ENCODE measurements around the gene HAPSTR1.

The HAPSTR1 gene

DNA sequence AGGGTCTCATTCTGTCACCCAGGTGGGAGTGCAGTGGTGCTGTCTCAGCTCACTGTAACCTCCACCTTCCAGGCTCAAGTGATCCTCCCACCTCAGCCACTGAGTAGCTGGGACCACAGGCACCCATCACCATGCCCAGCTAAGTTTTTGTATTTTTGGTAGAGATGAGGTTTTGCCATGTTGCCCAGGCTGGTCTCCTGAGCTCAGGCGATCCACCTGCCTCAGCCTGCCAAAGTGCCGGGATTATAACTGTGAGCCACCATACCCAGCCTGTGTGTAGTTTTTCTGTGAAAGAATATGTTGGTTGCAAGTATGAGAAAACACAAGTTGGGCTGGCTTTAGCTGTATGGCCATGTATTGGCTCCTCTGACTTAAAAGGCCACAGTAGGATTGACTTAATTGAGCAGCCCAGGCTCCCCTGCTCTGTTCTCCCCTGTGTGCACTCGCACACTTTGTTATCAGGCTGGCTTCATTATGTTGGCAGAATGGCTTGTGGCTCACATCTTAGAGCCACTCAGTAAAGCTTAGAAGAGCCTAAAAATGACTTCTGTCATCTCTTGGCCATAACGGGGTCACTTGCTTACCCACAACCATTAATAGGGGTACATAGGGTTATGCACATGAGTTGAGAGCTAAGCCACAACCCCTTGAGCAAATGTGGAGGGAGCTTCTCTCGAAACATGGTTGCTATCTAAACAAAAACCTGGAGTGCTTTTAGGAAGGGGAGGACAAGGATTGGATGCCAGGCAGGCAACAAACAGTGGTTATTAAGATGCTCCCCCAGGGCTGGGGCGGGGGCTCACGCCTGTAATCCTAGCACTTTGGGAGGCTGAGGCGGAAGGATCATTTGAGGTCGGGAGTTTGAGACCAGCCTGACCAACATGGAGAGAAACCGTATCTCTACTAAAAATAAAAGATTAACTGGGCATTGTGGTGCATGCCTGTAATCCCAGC, 6.1 kb downstream of the HAPSTR1 start:
- no peak for DNase-seq

GRCh38 chr16:9098377-9099090, 7.1 kb downstream of the HAPSTR1 start:
- DNase-seq: no peak

DNA sequence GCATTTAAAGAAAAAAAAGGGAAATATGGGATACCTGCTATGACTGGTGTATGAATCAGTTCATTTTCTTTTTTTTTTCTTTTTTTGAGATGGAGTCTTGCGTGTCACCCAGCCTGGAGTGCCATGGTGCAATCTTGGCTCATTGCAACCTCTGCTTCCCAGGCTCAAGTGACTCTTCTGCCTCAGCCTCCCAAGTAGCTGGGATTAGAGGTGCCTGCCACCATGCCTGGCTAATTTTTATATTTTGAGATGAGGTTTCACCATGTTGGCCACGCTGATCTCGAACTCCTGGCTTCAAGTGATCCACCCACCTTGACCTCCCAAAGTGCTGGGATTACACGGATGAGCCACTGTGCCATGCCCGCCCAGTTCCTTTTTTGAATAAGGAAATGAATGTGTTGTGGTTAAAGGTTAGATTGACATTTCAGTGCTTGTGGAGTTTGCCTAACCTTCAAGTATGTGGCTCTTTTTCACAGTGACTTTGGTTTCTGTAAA, 7.7 kb downstream of the HAPSTR1 start:
- no peak for DNase-seq

- DNase-seq: no peak
Measured at GRCh38 chr16:9102379-9102778, 10.9 kb downstream of the HAPSTR1 start.

GRCh38 chr16:9102943-9103342, 11.5 kb downstream of the HAPSTR1 start:
- no peak for DNase-seq

DNA sequence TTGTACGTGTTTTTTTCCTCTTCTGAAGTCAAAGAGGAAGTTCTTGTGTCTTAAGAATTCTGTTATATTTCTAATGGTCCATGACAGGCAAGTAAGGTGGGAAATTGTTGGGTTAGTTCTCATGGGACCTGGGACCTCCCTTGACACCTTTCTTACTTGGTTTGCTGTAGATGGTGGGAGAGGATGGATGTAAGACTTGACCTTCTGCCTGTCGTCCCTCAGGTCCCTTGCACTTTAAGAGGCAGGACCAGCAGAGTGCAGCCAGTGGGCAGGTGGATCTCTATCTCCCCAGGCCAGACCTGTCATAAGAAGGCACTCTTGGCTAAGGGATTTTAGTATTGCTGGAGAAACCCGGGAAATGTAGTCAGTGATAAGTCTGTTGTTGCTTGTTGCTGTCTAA, 12.1 kb downstream of the HAPSTR1 start:
- DNase-seq: no peak

DNA sequence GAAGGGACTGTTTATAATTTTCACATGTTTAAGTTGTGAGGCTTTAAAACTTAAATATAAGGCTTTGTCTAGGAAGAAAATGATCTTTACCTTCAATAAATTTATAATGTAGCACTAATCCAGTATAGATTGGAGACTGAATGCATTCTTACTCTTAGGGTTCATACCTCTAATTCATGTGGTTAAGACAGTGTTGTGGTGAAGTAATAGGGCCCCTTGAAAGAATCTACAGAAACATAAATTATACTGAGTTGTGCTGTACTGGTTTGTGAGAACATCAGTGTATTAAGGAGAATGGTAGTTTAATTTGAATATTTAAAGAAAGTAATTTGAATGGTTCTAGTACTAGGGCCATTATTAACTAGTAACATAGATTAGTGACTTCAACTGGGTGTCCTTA, 13.7 kb downstream of the HAPSTR1 start:
- no peak for DNase-seq

GRCh38 chr16:9107025-9107970, 15.9 kb downstream of the HAPSTR1 start:
- DNase-seq: no peak

DNA sequence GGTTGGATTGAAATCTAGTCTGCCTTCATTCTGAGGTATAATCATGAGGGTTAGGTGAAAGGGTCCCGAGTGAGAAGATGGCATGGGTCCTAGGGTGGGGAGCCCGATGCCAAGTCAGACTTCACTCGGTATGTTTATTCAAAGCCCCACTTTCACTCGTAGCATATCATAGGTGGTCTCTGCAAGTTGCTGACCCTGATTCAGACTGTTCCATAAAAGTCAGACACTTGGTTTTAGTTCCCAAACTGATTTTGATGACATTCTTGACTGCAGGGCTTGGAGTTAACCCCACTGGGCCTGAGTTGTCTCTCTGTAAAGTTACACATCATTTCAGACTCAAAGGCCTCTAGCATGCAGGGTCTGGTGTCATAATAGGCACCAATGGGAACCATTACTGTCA, 17.8 kb downstream of the HAPSTR1 start:
- DNase-seq: no peak

DNA sequence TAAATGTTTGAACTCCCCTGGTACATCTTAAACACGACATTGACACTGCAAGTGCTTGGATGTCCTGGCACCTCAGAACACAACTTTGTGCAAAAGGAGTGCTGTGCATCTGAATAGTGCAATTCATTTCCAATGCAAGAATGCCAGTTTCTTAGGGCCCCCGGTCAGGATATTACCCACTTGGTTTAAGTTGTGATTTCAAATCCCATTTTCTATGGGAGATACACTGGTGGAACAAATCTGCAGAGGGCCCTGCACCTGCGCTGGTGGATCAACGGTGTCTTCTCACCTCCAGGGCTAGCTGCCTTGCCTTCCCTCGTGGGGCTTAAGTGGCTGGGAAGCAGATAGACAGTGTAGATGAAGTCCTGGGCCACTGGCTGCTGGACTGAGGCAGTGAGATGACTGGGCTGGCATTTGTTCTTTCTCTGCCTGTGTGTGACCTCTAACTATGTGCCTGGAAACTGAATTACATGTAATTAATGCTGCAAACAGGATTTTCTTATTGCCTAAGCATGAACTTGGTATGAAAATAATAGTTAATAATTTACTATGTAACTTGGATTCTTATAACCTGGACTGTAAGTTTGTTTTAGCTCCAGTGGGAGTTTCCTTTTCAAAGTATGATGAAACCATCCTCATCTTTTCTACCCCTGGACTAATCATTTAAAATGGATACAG, 20.9 kb downstream of the HAPSTR1 start:
- DNase-seq: no peak

DNA sequence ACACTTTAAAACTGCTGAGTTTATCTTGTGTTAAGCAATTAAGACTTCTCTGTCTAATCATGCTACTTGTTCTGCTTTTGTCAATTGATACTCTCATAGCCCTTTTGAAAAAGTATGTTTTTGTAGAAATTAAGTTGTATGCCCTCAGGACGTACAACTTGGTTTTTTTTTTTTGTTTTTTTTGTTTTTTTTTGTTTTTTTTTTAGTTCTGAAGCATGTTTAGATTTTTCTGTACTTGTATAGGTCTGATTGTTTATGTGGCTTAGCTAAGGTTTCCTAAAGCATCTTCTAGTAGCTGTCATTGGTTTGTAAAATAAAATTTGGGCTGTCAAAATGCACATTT, 21.4 kb downstream of the HAPSTR1 start:
- no peak for DNase-seq

GRCh38 chr16:9113707-9114106, 22.3 kb downstream of the HAPSTR1 start:
- DNase-seq: no peak

GRCh38 chr16:9114112-9114511, 22.7 kb downstream of the HAPSTR1 start:
- DNase-seq: no peak

DNA sequence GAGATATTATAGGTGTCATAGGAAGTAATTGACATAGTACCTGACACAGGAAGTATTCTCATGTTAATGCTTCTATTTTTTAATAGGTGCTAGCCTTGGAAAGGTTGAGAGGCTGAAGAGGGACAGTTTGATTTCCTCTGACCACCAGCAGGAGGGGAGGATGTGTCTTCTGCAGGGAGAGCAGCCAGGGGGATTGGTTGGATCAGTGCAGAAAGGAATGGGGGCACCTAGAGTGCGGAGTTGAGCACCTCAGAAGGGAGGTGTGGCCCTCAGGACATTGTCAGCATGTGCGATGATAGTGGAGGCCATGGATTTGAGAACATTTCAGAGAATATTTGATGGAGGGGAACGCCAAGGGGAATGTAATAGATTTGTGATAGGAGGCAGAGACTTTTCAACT, 23.4 kb downstream of the HAPSTR1 start:
- no peak for DNase-seq

GRCh38 chr16:9115277-9115676, 23.8 kb downstream of the HAPSTR1 start:
- no peak for DNase-seq

DNA sequence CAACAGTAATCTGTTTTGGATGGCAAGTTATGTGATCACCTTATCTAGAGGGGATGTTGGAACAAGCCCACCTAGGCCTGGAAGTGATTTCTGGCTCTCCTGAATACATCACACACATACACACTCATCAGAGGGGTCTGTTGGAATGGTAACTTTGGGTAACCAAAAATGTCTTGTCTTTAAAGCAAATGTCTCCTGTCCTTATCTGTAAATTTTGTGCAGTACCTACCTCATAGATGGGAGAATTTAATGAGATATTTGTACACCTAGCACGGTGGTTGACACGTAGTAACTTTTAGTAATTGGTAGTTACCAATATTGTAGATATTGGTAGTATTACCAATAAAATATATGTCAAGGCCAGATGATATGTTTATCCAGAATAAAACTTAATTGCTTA, 24.7 kb downstream of the HAPSTR1 start:
- no peak for DNase-seq

DNA sequence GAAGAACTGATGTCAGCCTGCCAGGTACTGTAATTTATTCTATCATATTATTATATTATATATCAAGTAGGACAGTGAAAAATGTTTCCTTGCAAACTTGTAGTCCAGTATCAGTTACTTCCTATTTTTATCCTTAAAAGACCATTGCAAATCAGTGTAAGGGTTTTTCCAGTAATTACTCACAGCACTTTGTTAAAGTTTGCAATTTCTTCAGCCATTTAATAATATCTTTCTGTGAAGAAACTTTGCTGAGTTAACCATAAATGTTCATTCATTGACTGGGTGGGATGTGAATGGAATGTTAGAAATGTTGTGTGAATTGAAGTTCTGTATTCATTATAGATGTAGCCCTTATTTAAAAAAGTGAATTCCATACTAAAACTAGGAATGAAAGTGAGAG, 26.7 kb downstream of the HAPSTR1 start:
- no peak for DNase-seq

GRCh38 chr16:9119795-9120194, 28.4 kb downstream of the HAPSTR1 start:
- no peak for DNase-seq

- no peak for DNase-seq
Measured at GRCh38 chr16:9122342-9122741, 30.9 kb downstream of the HAPSTR1 start.

DNA sequence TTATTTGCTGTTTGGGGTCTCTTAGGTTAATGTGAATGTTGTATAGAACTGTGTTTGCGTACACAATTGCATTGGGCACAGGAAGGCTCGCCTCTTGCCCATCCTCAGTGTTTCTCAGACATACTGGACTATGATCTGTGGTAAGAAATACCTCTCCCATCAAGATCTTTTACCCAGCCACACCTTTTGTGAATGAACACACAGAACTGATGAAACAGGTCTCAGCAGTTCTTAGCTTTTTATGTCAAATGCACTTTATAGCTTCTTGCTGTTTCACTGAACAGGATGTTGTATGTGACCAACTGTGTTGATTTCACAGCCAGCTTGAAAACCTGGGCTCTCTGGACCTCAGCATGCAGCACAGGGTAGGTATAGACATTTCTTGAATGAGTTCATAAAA, 31.5 kb downstream of the HAPSTR1 start:
- DNase-seq: no peak

GRCh38 chr16:9123401-9123800, 32.0 kb downstream of the HAPSTR1 start:
- no peak for DNase-seq

DNA sequence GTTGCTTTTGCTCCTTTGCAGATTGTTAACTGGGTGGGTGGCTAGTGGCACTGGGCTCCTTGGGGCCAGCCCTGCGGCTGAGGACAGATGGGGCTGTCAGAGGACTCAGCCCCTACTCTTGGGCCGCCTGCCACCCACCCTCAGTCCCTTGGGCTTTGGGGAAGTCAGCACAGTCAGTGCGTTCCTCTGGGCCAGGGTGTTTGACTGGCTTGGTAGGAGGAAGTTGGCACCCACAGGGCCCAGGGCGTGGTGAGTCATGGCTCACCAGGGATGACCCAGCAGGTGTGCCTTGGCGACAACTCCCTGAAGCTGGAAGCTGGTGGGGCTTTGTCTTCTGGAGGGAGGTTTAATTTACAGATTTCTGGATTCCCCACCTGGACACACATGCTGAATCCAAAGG, 32.4 kb downstream of the HAPSTR1 start:
- no peak for DNase-seq
